ENCODE measurements around the gene IFI35. TPM values are rescaled to one million over a fixed set of nuclear protein-coding genes. Genes with fewer than 3 reads are reported as not detected.
"Not testable (repeated sequence)": the region's sequence is repeated elsewhere in the genome, so short reads cannot be mapped to it uniquely, and the experiment has no call there.

Gene IFI35
- total RNA-seq, 1 donor from 2014 or later = 17.6 TPM

DNA sequence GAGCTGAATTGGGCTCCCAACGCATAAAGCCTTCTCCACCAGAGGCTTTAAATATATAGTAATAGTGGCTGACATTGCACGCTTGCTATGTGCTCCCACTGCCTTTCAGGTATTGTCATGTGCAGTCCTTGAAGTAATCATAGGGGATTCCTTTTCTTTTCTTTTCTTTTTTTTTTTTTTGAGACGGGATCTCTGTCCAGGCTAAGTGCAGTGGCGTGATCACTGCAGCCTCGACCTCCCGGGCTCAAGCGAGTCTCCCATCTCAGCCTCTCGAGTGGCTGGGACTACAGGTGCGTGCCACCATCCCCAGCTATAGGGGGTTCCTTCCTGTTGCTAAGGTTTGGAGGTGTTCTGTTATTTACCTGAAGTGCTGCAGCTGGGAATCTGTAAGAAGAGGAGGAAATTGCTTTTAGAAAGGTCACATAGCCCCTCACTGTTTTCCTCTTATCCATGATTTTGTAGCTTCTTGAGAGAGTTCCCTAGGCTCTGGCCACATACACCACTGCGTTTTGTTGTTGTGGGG is 7.5 kb upstream of the IFI35 start:
- peak overlapping the region; percentile 86 for H3K4me3 ChIP-seq (ENCODE audit: low read depth, low read length)
- TF ChIP-seq, protein P1, sequence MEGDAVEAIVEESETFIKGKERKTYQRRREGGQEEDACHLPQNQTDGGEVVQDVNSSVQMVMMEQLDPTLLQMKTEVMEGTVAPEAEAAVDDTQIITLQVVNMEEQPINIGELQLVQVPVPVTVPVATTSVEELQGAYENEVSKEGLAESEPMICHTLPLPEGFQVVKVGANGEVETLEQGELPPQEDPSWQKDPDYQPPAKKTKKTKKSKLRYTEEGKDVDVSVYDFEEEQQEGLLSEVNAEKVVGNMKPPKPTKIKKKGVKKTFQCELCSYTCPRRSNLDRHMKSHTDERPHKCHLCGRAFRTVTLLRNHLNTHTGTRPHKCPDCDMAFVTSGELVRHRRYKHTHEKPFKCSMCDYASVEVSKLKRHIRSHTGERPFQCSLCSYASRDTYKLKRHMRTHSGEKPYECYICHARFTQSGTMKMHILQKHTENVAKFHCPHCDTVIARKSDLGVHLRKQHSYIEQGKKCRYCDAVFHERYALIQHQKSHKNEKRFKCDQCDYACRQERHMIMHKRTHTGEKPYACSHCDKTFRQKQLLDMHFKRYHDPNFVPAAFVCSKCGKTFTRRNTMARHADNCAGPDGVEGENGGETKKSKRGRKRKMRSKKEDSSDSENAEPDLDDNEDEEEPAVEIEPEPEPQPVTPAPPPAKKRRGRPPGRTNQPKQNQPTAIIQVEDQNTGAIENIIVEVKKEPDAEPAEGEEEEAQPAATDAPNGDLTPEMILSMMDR (conservative IDR thresholded peaks at IDR 0.05; ENCODE audit: low read depth, low read length) = no peak
- no peak for DNase-seq (ENCODE audit: low read depth)

DNA sequence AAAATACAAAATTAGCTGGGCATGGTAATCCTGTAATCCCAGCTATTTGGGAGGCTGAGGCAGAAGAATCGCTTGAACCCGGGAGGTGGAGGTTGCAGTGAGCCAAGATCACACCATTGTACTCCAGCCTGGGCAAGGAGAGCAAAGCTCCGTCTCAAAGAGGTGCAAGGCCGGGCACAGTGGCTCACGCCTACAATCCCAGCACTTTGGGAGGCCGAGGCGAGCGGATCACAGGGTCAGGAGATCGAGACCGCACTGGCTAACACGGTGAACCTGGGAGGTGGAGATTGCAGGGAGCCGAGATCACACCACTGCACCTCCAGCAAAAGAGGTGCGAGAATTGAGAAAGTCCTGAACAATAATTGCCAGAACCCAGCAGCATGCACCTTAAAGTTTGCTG is 5.7 kb upstream of the IFI35 start:
- not testable (repeated sequence) for DNase-seq (ENCODE audit: low read depth); H3K4me3 ChIP-seq (ENCODE audit: low read depth, low read length)

DNA sequence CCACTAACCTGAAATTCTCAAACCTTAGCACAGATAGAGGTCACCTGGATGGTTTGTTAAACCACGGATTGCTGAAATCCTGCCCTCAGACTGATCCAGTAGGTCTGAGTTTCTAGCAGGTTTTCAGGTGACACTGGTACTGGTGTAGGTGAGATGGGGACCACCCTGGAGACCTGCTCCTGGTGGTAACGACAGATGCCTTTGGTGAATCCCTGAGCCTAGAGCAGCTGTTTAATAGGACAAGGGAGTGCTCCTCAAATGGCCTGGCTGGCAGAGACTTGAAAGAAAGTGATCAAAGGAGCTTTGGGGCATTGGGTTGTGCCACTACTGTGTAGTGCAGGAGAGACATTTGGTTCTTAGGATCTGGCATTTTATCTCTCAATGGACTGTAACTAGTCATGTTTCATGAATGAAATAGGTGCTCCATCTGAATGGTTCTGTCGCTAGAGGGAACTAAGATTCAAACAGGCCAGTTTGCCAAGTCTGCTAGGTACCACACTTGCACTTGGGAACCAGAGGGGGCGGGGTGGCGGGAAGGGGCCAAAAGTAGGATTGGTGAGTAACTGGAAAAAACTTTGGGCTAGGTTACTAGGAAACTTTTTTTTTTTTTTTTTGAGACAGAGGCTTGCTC is 2.9 kb upstream of the IFI35 start:
- no peak for DNase-seq (ENCODE audit: low read depth)

DNA sequence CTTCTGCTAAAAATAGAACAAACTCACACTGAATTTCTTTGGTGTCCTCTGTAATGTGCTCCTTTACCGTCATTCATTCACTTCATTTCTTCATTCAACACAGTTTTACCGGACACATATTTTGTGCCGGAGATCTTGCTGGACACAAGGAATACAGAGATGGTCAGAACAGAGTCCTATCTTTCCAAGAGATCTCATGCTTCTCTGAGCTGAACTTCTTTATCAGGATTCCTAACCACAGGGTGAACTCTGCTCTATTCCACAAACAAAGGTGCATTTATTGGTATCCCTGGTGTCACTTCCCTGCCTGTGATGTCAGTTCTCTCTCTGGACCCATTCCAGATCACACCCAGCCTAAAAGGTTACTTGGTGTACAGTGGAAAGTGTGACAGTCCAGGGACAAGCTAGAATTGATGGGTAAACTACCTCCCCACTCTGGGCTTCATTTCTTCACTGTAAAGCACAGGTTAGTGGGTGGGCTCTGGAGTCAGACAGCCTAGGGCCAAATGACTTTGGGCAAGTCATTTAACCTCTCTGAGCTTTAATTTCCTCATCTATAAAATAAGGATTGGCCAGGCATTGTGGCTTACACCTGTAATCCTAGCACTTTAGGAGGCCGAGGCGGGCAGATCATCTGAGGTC is 4.2 kb downstream of the IFI35 start:
- TF ChIP-seq, protein P1 (conservative IDR thresholded peaks at IDR 0.05; ENCODE audit: low read depth, low read length) = no peak
- DNase-seq (ENCODE audit: low read depth) = no peak
- H3K4me3 ChIP-seq (ENCODE audit: low read depth, low read length) = no peak overlapping the region

More for the DNA sequence above, 2.9 kb upstream of the IFI35 start:
- no peak overlapping the region for H3K4me3 ChIP-seq (ENCODE audit: low read depth, low read length)
- TF ChIP-seq, protein P1 (conservative IDR thresholded peaks at IDR 0.05; ENCODE audit: low read depth, low read length) = peak; percentile 9

DNA sequence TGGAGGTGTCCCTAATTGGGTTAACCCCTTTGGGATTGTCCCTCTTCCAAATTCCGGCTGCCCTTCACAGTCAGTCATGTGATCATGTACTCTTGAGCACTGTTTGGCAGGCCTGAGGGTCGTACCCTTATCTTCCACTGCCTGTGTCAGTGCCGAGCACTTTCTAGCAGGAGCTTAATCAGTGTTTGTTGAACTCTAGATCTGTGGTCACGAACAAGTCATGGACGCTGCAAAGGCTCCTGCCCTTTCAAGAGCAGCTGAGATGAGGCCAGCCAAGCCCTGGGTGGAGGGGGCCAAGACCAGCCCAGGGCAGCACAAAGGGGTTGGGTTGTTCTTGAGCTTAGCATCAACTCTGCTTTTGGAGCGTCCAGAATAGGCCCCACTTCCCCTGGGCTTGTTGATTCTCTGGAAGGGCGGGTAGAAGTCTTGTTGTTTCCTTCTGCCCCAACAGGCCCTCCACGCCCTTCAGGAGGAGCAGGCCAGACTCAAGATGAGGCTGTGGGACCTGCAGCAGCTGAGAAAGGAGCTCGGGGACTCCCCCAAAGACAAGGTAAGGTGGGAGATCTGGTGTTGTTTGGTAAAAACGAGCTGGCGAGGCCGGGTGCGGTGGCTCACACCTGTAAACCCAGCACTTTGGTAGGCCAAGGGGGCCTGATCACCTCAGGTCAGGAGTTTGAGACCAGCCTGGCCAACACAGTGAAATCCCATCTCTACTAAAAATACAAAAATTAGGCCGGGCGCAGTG is 5.3 kb downstream of the IFI35 start:
- no peak overlapping the region for H3K4me3 ChIP-seq (ENCODE audit: low read depth, low read length)
- DNase-seq (ENCODE audit: low read depth) = no peak
- TF ChIP-seq, protein P1 (conservative IDR thresholded peaks at IDR 0.05; ENCODE audit: low read depth, low read length) = no peak

DNA sequence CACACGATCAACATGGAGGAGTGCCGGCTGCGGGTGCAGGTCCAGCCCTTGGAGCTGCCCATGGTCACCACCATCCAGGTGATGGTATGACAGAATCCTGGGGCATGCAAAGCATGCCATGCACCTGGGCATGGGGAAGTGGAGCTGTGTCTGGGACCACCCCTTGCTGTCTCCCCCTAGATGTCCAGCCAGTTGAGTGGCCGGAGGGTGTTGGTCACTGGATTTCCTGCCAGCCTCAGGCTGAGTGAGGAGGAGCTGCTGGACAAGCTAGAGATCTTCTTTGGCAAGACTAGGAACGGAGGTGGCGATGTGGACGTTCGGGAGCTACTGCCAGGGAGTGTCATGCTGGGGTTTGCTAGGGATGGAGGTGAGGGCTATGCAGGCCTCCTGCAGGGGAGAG is 6.7 kb downstream of the IFI35 start:
- TF ChIP-seq, protein P1 (conservative IDR thresholded peaks at IDR 0.05; ENCODE audit: low read depth, low read length) = no peak
- no peak for DNase-seq (ENCODE audit: low read depth)
- H3K4me3 ChIP-seq (ENCODE audit: low read depth, low read length) = no peak overlapping the region

DNA sequence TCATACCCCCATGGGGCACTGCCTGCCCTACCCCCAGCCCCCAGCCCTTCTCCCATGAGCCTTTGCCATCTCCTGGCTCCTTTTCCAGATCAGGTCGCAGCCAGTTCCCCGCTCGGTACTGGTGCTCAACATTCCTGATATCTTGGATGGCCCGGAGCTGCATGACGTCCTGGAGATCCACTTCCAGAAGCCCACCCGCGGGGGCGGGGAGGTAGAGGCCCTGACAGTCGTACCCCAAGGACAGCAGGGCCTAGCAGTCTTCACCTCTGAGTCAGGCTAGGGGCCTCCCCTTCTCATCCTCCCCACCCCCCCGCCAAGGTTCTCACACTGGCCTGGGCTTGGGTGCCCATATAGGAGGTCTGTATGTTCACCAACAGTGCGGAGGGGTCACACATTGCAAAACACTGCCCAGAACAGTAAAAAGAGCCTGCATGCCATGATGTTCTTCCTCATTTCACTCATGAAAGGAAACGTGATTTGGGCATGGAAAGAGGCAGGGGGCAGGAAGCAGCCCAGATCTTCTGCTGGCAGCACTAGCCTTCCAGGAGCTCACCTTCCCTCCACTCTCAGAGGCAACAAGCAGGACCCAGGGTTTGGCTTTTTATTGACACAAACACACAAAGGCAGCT is 7.5 kb downstream of the IFI35 start:
- TF ChIP-seq, protein P1 (conservative IDR thresholded peaks at IDR 0.05; ENCODE audit: low read depth, low read length) = no peak
- H3K4me3 ChIP-seq (ENCODE audit: low read depth, low read length) = no peak overlapping the region
- DNase-seq (ENCODE audit: low read depth) = no peak

All from epithelial cell of proximal tubule (primary cell).